Tracheal epithelial cell (primary cell): ENCODE results near the gene SCN4B. TPM values are rescaled to one million over a fixed set of nuclear protein-coding genes. Genes with fewer than 3 reads are reported as not detected.

Source experiments
- total RNA-seq: library from RNA; depleted of rRNA; stranded (reverse); fragments of >200 nt; gene quantifications from 2 replicates; pipeline ENCODE4 v1.2.1, GENCODE V29; 2014

SCN4B gene
- total RNA-seq = 0.43 and 3.4 TPM in 2 replicates

GRCh38 chr11:118152552-118153471 lies at the start of gene SCN4B:
TSS of gene SCN4B (minus strand) at chr11:118152823. CDS start at chr11:118152673, 150 bp downstream.

GRCh38 chr11:118175993-118176777 lies 23.6 kb upstream of the SCN4B start, which contains the start of gene SCN2B:
TSS of gene SCN2B (minus strand) at chr11:118176639. CDS start at chr11:118176431, 208 bp downstream.

GRCh38 chr11:118086913-118087768 lies 65.5 kb downstream of the SCN4B start, which contains the start of gene SMIM35:
TSS of gene SMIM35 (minus strand) at chr11:118086963. CDS start at chr11:118086757, 206 bp downstream.

Other genes with a start within 250 kb of the SCN4B start
- 1.7 and 4.6 TPM in 2 replicates for gene TMPRSS13, start 223.4 kb downstream of the SCN4B start, total RNA-seq
- under 0.01 TPM in 1 of 2 replicates, not detected in the other for gene IL10RA, start 166.4 kb downstream of the SCN4B start, total RNA-seq
- gene TMPRSS4, start 75.7 kb downstream of the SCN4B start, total RNA-seq = 48.7 and 86.1 TPM in 2 replicates
- gene SMIM35, start 65.9 kb downstream of the SCN4B start, total RNA-seq = under 0.01 TPM in 1 of 2 replicates, not detected in the other
- gene SCN2B, start 23.8 kb upstream of the SCN4B start, total RNA-seq = 0.21 and 0.24 TPM in 2 replicates
- not detected in 2 replicates for gene JAML, start 72.2 kb upstream of the SCN4B start, total RNA-seq
- gene MPZL3, start 99.5 kb upstream of the SCN4B start, total RNA-seq = 28.2 and 34.3 TPM in 2 replicates
- 72.3 and 106 TPM in 2 replicates for gene MPZL2, start 111.5 kb upstream of the SCN4B start, total RNA-seq
- not detected in 2 replicates for gene CD3E, start 151.9 kb upstream of the SCN4B start, total RNA-seq
- gene CD3D, start 189.9 kb upstream of the SCN4B start, total RNA-seq = not detected in 2 replicates
- not detected in 2 replicates for gene CD3G, start 191.5 kb upstream of the SCN4B start, total RNA-seq
- gene UBE4A, start 206.8 kb upstream of the SCN4B start, total RNA-seq = 22.6 and 23.1 TPM in 2 replicates
- 40.5 and 54.1 TPM in 2 replicates for gene ATP5MG, start 248.8 kb upstream of the SCN4B start, total RNA-seq